ENCODE results near the gene MSH5. TPM values are rescaled to one million over a fixed set of nuclear protein-coding genes. Genes with fewer than 3 reads are reported as not detected.
A peak's percentile ranks its signal among the peaks of the same experiment; 100 is the strongest.

The MSH5 gene
- total RNA-seq, 2 donors from 2014 or later = 5.7 to 10.5 TPM

GRCh38 chr6:31736768-31737314, 3.0 kb upstream of the MSH5 start:
- H3K4me3 ChIP-seq = peak overlapping the region; percentile 92
- H3K27ac ChIP-seq = peak overlapping the region; percentile 89 to 96
- ATAC-seq (ENCODE audit: insufficient number of reproducible peaks, low FRiP score, low read depth) (no peak), DNase-seq (ENCODE audit: low spot score) (no peak)
- H3K36me3 ChIP-seq = peaks cover 19% of the 10 kb centered on the region
- H3K4me1 ChIP-seq (ENCODE audit: control insufficient read depth in 1 of 2, low read depth in 2 of 2) = peaks cover 21 to 46% of the 10 kb centered on the region in 2 donors
- no peaks in the 10 kb centered on the region for H3K27me3 ChIP-seq (replicated peaks; ENCODE audit: insufficient read depth)
- TF ChIP-seq, protein P1, sequence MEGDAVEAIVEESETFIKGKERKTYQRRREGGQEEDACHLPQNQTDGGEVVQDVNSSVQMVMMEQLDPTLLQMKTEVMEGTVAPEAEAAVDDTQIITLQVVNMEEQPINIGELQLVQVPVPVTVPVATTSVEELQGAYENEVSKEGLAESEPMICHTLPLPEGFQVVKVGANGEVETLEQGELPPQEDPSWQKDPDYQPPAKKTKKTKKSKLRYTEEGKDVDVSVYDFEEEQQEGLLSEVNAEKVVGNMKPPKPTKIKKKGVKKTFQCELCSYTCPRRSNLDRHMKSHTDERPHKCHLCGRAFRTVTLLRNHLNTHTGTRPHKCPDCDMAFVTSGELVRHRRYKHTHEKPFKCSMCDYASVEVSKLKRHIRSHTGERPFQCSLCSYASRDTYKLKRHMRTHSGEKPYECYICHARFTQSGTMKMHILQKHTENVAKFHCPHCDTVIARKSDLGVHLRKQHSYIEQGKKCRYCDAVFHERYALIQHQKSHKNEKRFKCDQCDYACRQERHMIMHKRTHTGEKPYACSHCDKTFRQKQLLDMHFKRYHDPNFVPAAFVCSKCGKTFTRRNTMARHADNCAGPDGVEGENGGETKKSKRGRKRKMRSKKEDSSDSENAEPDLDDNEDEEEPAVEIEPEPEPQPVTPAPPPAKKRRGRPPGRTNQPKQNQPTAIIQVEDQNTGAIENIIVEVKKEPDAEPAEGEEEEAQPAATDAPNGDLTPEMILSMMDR (IDR thresholded peaks at IDR 0.05) = no peak
- H3K9me3 ChIP-seq = no peaks in the 10 kb centered on the region

DNA sequence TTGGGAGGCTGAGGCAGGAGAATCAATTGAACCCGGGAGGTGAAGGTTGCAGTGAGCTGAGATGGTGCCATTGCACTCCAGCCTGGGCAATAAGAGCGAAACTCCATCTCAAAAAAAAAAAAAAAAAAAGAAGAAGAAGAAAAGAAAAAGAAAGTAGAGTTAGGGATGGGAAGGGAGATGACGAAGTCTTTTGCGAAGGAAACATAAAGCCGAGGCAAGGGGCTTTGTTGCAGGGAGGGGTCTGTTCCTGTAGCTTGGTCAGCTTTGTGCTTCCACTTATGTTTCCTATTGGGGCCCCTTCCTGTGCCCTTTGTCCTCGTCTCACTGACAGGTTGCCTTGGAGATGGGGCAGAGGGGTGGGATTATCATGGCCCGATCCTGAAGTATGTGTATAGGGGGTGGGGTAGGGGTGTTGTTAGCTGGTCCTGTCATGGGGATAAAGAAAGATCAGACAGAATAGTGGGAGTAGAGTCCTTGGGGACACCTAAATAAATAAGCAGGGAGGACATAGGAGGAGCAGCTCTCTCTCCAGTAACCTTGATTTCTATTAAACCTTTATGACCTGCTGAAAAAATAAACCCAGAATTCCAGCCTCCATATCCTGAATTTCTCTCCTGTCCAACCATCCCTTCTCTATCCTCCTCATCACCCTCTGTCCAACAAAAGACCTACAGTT, 2.4 kb upstream of the MSH5 start:
- peaks cover 21 to 46% of the 10 kb centered on the region in 2 donors for H3K4me1 ChIP-seq (ENCODE audit: control insufficient read depth in 1 of 2, low read depth in 2 of 2)
- no peaks in the 10 kb centered on the region for H3K9me3 ChIP-seq
- peak overlapping the region; percentile 92 for H3K4me3 ChIP-seq
- DNase-seq (ENCODE audit: low spot score) (no peak), ATAC-seq (ENCODE audit: insufficient number of reproducible peaks, low FRiP score, low read depth) (no peak)
- H3K27me3 ChIP-seq (replicated peaks; ENCODE audit: insufficient read depth) = no peaks in the 10 kb centered on the region
- TF ChIP-seq, protein P1 (IDR thresholded peaks at IDR 0.05) = no peak
- H3K36me3 ChIP-seq = peaks cover 13% of the 10 kb centered on the region
- H3K27ac ChIP-seq = peak overlapping the region in 1 of 2 donors; percentile 96

DNA sequence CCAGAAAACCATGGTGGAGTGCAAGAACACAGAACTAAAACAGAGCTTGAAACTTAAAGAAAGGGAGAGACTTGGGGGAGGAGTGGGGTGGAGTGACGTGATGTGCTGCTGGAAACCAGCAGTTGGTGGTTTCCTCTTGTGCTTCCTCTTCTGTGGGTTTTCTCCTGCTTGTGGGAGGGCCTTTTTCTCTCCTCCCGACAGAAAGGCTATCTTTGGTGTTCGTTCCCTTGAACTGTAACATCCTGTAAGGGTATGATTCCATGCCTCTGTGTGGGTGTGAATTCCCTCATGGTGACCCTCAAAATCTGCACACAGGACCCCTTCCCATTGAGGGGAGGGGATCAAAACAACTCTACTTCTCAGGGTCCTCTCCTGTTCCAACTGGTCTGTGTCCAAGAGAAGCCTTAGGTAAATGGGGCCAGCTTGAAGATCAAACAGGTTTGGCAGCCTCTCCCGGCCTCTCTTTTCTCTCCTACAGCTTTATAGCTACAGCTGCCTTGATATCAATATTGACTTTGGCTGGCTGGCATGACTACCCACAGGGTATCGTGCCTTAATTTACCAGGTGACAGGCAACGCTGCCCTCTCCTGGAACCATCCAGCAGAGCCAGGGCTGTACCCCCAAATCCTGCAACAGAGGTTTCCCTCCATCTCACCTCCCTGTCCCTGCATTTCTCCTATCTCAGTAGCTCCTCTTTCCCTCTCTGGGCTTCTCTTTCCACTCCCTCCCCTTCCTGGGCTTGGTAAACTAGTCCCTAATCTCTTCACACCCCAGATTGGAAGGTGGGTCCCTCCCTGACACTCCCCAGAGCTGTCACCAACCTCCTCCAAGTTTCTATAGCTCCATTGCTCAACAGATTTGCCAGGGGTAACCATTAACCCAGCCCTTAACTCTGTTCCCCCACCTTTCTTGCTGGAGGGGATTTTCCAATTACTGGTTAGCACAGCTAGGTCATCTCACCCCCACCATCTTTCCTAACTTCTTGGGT, 1.5 kb upstream of the MSH5 start:
- ATAC-seq (ENCODE audit: insufficient number of reproducible peaks, low FRiP score, low read depth) (no peak), DNase-seq (ENCODE audit: low spot score) (no peak)

DNA sequence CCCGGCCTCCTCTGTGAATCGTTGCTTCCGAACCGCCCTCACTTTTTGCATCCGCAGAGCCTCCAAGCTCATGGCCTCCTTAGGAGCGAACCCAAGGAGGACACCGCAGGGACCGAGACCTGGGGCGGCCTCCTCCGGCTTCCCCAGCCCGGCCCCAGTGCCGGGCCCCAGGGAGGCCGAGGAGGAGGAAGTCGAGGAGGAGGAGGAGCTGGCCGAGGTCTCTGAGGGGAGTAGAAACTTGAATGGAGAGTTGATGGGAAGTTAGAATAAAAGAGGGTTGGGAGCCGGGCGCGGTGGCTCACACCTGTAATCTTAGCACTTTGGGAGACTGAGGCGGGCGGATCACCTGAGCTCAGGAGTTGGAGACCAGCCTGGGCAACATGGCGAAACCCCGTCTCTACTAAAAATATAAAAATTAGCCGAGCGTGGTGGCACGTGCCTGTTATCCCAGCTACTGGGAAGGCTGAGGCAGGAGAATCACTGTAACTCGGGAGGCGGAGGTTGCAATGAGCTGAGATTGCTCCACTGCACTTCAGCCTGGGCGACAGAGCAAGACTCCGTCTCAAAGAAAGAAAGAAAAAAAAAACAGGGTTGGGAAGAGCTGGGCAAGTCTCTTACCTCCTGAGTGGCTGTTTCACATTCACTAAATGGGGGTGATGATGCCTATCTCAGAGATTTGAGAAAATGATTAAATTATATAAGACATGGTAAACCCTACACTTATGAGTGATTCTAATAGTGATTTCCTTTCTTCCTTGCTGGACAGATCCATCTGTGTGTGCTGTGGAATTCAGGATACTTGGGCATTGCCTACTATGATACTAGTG, 805 bp downstream of the MSH5 start:
- no peak for DNase-seq (ENCODE audit: low spot score)
- Histone ChIP-seq H3K27me3 (replicated peaks; ENCODE audit: insufficient read depth) (no peaks in the 10 kb centered on the region), H3K9me3 (no peaks in the 10 kb centered on the region), H3K4me3 (peak overlapping the region; percentile 94), H3K36me3 (no peaks in the 10 kb centered on the region), H3K27ac (no peak overlapping the region), H3K4me1 (ENCODE audit: control insufficient read depth in 1 of 2, low read depth in 2 of 2) (peaks cover 12 to 28% of the 10 kb centered on the region in 2 donors)
- TF ChIP-seq, protein P1 (IDR thresholded peaks at IDR 0.05) = no peak
- ATAC-seq (ENCODE audit: insufficient number of reproducible peaks, low FRiP score, low read depth) = no peak

More for the DNA sequence above, 1.5 kb upstream of the MSH5 start:
- peaks cover 21 to 43% of the 10 kb centered on the region in 2 donors for H3K4me1 ChIP-seq (ENCODE audit: control insufficient read depth in 1 of 2, low read depth in 2 of 2)
- H3K36me3 ChIP-seq = peaks cover 6% of the 10 kb centered on the region
- H3K4me3 ChIP-seq = peak overlapping the region; percentile 13
- H3K27ac ChIP-seq = peak overlapping the region in 1 of 2 donors; percentile 96
- TF ChIP-seq, protein P1 (IDR thresholded peaks at IDR 0.05) = no peak
- H3K27me3 ChIP-seq (replicated peaks; ENCODE audit: insufficient read depth) = no peaks in the 10 kb centered on the region
- no peaks in the 10 kb centered on the region for H3K9me3 ChIP-seq
